ENCODE data around the gene CNTROB.

- TF ChIP-seq CTCF (IDR thresholded peaks at IDR 0.05): no peak
- no peak for TF ChIP-seq POLR2A (IDR thresholded peaks at IDR 0.05)
These were observed 13.6 kb downstream of the CNTROB start for GRCh38 chr17:7945651-7946050.
